DMS153 treated with DMSO at 0.1 percent for 48 hours (cell line): ENCODE results near the gene FH.

ENCODE experiments used
- DNase-seq: peaks from one replicate; lab custom pipeline; 2025; ENCODE audit not compliant: unreplicated experiment; lab: John Stamatoyannopoulos, UW

Gene FH

DNA sequence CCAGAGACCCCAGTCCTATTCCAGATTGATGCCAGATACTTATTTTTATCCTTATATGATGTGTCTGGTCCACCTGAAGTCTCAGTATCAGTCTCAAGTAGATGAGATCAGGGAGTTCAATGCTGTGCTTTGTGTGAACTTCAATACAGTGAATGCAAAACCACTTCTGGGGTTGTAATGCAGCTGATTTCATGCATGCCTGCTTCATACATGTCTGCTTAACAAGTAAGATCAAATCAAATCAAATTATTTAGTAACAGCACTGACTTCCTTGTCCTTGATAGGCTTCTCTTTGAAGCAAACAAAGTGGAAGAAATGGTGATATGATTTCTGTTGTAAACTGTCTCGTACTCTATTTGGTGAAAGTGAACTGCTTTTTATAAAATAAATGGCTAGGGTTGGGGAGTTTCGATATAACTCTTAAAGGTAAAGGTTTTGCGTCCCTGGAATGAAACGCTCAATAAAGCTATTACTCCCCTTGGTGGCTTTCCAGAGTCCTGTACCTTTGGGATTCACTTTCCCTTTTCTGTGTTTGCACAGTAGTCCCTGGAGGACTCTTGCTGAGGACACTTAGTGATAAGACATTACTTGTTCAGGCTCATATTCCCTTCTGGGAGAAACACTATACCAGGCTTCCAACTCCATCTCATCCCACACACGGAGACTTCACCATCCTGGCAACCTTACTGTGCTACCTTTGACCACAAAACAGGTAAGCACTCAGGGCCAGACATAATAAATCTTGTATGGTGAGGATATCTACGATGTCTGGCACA lies 59.3 kb downstream of the FH start:
- DNase-seq, result peak; percentile 82

DNA sequence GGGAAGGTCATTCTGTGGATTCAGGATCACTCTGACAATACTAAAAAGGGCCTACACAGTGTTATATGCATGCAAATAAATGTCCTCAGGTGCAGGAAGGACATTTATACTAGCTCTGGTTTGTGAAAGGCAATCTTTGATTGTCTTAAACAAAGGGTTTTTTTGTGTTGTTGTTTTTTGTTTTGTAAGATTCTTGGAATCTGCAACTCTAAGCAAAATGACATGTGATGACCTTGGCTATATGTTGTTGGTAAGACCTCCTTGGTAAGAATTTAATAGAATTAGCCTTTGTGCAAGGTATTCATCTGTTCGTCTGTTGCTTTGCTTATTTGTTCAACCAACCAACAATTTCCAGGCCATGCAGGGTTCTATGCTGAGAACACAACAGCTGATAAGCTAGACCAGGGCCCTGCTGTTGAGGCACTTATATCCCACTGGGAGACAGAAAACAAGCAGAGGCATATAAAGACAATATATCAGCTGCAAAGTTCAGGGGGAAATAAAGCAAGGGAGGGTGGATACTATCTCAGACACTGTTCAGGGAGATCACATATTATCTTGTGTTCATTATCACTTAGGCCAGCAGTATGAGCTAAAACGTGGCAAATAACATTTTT lies 60.3 kb downstream of the FH start:
- no peak for DNase-seq

DNA sequence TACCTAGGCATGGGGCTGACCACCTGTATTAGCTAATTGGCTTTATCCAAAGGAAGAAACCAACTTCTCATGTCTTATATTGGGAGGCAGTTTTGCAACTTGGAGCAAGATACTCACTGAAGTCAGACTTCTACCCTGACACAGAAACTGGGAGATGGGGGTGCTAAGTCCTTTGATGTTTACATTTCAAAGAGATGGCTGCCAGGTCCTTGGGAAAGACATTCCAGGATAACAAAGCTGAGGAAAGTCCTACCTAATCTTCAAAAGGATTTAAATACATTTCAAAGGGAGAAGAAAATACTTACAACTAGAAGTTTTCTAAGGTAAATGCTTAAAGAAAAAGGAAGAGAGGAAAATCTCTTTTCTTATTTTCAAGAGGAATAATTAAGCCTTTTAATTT lies 62.1 kb downstream of the FH start:
- no peak for DNase-seq

DNA sequence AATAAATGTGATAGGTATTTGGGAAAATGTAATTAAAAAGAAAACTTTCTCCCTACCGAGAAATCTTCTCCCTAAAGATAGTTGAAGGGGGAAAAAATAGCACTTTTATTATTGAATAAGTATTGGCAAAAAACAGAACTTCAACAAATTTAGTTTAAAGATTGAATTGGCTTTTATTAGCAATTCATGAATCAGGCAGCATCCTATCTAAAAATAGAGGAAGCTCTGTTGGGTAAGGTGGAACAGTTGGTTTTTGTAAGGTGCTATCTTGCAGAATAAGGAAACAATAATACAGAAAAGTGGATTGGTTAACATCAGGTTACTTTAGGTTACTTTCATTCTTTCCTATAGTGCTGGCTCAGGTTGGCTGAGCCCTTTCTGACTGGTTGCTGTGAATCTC lies 62.8 kb downstream of the FH start:
- no peak for DNase-seq

DNA sequence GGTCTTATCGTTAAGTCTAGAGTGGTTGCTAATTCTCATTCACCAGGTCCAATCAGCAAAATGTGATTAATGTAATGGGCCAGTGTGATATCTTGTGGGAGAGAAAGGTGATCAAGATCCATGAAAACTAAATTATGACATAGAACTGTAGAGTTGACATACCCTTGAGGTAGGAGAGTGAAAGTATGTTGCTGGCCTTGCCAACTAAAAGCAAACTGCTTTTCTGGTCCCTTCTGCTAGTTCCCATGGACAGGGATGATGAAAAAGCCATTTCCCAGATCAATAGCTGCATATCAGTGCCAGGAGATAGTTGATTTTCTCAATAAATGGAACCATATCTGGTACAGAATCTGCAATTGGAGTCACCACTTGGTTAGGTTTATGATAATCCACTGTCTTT lies 65.8 kb downstream of the FH start:
- DNase-seq, result no peak

DNA sequence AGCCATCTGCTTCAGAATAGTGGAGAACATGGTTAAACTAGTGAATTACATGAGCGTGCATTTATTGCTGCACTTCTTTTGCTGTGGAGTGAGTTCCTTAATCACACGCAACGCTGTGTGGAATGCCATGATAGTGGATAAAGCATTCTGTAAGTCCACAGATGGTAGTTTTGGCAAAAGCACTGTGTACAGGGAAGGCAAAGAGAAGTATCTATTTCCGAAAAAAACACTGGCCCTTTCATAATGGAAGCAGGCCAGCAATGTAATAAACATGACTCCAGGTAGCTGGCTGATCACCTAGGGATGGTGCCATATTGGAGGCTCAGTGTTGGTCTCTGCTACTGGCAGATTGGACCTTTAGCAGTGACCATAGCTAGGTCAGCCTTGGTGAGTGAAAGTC lies 67.6 kb downstream of the FH start:
- DNase-seq, result no peak
